Measurements from ENCODE around the gene PCDHA3.
A peak's percentile ranks its signal among the peaks of the same experiment; 100 is the strongest.
"Not testable (repeated sequence)": the region's sequence is repeated elsewhere in the genome, so short reads cannot be mapped to it uniquely, and the experiment has no call there.

Gene PCDHA3

GRCh38 chr5:140821375-140822280 lies 20.8 kb downstream of the PCDHA3 start, which contains the start of gene PCDHA5:
TSS of gene PCDHA5 (plus strand) at chr5:140821613.
- peak; percentile 77 for DNase-seq

DNA sequence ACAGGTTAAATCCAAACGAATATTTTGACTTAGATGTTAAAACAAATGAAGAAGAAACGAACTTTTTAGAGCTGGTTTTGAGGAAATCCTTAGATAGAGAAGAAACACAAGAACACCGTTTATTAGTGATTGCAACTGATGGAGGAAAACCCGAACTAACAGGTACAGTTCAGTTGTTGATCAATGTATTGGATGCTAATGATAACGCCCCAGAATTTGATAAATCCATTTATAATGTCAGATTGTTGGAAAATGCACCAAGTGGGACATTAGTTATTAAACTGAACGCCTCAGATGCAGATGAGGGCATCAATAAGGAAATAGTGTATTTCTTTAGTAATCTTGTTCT lies 21.4 kb downstream of the PCDHA3 start:
- DNase-seq: no peak

GRCh38 chr5:140822969-140823368 lies 22.1 kb downstream of the PCDHA3 start:
- DNase-seq: not testable (repeated sequence)

GRCh38 chr5:140823475-140823874 lies 22.6 kb downstream of the PCDHA3 start:
- DNase-seq: no peak

- DNase-seq: peak; percentile 59
These were observed 27.0 kb downstream of the PCDHA3 start, which contains the start of gene PCDHA6 for GRCh38 chr5:140827704-140828361. TSS of gene PCDHA6 (plus strand) at chr5:140827960. CDS start at chr5:140828092, 132 bp downstream.

GRCh38 chr5:140828362-140828737 lies 27.5 kb downstream of the PCDHA3 start:
- DNase-seq: peak; percentile 68

DNA sequence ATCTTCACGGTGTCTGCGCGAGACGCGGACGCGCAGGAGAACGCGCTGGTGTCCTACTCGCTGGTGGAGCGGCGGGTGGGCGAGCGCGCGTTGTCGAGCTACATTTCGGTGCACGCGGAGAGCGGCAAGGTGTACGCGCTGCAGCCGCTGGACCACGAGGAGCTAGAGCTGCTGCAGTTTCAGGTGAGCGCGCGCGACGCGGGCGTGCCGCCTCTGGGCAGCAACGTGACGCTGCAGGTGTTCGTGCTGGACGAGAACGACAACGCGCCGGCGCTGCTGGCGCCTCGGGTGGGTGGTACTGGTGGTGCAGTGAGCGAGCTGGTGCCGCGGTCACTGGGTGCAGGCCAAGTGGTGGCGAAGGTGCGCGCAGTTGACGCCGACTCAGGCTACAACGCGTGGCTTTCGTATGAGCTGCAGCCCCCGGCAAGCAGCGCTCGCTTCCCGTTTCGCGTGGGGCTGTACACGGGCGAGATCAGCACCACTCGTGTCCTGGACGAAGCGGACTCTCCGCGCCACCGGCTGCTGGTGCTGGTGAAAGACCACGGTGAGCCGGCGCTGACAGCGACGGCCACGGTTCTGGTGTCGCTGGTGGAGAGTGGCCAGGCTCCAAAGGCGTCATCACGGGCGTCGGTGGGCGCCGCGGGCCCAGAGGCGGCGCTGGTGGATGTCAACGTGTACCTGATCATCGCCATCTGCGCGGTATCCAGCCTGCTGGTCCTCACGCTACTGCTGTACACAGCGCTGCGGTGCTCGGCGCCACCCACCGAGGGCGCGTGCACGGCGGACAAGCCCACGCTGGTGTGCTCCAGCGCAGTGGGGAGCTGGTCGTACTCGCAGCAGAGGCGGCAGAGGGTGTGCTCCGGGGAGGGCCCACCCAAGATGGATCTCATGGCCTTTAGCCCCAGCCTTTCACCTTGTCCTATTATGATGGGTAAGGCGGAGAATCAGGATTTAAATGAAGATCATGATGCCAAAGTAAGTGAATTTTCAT lies 28.9 kb downstream of the PCDHA3 start:
- not testable (repeated sequence) for DNase-seq

GRCh38 chr5:140833993-140834392 lies 33.1 kb downstream of the PCDHA3 start, which contains the start of gene PCDHA7:
TSS of gene PCDHA7 (plus strand) at chr5:140834269. CDS start at chr5:140834384, 115 bp downstream.
- DNase-seq: peak; percentile 79

- DNase-seq: peak; percentile 77
These were observed 33.7 kb downstream of the PCDHA3 start for GRCh38 chr5:140834439-140835008.

DNA sequence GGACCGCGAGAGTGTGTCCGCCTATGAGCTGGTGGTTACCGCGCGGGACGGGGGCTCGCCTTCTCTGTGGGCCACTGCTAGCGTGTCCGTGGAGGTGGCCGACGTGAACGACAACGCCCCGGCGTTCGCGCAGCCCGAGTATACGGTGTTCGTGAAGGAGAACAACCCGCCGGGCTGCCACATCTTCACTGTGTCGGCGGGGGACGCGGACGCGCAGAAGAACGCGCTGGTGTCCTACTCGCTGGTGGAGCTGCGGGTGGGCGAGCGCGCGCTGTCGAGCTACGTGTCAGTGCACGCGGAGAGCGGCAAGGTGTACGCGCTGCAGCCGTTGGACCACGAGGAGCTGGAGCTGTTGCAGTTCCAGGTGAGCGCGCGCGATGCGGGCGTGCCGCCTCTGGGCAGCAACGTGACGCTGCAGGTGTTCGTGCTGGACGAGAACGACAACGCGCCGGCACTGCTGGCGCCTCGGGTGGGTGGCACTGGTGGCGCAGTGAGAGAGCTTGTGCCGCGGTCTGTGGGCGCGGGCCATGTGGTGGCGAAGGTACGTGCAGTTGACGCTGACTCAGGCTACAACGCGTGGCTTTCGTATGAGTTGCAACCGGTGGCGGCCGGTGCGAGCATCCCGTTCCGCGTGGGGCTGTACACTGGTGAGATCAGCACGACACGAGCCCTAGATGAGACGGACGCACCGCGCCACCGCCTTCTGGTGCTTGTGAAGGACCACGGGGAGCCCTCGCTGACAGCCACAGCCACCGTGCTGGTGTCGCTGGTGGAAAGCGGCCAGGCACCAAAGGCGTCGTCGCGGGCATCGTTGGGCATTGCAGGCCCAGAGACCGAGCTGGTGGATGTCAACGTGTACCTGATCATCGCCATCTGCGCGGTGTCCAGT lies 35.0 kb downstream of the PCDHA3 start:
- no peak for DNase-seq

DNA sequence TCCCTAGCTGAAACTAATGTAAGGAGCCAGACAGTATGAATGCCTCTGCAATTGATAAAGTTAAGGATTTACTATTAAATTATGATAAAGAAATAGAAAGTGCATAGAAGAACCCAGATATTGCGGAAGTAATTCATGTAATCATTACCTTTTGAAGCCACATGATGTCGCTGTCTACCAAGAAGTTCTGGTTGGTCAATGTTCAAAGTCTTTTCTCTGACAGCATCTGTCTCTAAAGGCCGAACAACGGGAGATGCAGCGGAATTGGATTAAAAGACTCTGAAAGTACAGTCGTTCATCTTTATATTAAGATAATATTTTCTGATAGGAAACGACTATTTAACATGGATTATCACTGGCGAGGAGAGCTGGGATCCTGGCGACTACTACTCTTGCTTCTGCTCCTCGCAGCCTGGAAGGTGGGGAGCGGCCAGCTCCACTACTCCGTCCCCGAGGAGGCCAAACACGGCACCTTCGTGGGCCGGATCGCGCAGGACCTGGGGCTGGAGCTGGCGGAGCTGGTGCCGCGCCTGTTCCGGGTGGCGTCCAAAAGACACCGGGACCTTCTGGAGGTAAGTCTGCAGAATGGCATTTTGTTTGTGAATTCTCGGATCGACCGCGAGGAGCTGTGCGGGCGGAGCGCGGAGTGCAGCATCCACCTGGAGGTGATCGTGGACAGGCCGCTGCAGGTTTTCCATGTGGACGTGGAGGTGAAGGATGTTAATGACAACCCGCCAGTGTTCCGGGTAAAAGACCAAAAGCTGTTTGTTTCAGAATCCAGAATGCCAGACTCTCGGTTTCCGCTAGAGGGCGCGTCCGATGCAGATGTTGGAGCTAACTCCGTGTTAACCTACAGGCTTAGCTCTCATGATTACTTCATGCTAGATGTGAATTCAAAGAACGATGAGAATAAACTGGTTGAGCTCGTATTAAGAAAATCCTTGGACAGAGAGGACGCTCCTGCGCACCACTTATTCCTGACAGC lies 40.4 kb downstream of the PCDHA3 start, which contains the start of gene PCDHA8:
Gene PCDHA8, plus strand, starts transcription at position 210 of the 985 bp plus-strand sequence. Its CDS starts 135 bp downstream, at position 345.
- DNase-seq: peak; percentile 78

DNA sequence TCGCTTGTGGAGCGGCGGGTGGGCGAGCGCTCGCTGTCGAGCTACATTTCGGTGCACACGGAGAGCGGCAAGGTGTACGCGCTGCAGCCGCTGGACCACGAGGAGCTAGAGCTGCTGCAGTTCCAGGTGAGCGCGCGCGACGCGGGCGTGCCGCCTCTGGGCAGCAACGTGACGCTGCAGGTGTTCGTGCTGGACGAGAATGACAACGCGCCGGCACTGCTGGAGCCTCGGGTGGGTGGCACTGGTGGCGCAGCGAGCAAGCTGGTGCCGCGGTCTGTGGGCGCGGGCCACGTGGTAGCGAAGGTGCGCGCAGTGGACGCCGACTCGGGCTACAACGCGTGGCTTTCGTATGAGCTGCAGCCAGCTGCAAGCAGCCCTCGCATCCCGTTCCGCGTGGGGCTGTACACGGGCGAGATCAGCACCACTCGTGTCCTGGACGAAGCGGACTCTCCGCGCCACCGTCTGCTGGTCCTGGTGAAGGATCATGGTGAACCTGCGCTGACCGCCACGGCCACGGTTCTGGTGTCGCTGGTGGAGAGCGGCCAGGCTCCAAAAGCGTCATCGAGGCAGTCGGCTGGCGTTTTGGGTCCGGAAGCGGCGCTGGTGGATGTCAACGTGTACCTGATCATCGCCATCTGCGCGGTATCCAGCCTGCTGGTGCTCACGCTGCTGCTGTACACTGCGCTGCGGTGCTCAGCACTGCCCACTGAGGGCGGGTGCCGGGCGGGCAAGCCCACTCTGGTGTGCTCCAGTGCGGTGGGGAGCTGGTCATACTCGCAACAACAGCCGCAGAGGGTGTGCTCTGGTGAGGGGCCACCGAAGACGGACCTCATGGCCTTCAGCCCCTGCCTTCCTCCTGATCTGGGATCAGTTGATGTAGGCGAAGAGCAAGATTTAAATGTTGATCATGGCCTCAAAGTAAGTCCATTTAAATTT lies 42.2 kb downstream of the PCDHA3 start:
- no peak for DNase-seq

DNA sequence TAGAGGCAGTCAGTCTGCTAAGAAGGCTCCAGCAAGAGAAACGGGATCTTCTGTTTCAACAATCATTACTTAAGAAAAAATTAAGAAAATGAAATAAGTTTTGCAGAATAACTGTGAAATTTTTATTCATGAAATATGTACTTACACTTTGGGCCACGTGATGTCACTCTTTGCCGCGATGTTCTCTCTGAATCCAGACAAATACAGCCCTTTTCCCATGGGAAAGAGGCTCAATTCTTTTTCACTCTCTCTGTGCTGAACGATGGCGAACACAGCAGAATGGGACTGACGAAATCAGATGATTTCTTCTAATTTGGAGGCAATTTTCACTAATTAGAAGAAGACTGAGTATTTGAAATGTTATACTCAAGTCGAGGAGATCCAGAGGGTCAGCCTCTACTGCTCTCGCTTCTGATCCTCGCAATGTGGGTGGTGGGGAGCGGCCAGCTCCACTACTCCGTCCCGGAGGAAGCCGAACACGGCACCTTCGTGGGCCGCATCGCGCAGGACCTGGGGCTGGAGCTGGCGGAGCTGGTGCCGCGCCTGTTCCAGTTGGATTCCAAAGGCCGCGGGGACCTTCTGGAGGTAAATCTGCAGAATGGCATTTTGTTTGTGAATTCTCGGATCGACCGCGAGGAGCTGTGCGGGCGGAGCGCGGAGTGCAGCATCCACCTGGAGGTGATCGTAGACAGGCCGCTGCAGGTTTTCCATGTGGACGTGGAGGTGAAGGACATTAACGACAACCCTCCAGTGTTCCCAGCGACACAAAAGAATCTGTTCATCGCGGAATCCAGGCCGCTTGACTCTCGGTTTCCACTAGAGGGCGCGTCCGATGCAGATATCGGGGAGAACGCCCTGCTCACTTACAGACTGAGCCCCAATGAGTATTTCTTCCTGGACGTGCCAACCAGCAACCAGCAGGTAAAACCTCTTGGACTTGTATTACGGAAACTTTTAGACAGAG lies 47.6 kb downstream of the PCDHA3 start, which contains the start of gene PCDHA9:
Gene PCDHA9, plus strand, starts transcription at position 244 of the 964 bp plus-strand sequence. Its CDS starts 114 bp downstream, at position 358.
- peak; percentile 51 for DNase-seq

DNA sequence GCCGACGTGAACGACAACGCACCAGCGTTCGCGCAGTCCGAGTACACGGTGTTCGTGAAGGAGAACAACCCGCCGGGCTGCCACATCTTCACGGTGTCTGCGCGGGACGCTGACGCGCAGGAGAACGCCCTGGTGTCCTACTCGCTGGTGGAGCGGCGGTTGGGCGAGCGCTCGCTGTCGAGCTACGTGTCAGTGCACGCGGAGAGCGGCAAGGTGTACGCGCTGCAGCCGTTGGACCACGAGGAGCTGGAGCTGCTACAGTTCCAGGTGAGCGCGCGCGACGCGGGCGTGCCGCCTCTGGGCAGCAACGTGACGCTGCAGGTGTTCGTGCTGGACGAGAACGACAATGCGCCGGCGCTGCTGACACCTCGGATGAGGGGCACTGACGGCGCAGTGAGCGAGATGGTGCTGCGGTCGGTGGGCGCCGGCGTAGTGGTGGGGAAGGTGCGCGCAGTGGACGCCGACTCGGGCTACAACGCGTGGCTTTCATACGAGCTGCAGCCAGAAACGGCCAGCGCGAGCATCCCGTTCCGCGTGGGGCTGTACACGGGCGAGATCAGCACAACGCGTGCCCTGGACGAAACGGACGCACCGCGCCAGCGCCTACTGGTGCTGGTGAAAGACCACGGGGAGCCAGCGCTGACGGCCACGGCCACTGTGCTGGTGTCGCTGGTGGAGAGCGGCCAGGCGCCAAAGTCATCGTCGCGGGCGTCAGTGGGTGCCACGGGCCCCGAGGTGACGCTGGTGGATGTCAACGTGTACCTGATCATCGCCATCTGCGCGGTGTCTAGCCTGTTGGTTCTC lies 49.2 kb downstream of the PCDHA3 start:
- DNase-seq: not testable (repeated sequence)
